ENCODE measurements around the gene APOBEC3B.

APOBEC3B gene

GRCh38 chr22:38981992-38982927 is at the start of gene APOBEC3B:
Gene APOBEC3B (plus strand): TSS chr22:38982347. CDS start chr22:38982454, 107 bp downstream.
- TF ChIP-seq RARB (CRISPR knock-in tag; IDR thresholded peaks at IDR 0.05) (no peak), POU6F1 (CRISPR knock-in tag; IDR thresholded peaks at IDR 0.05; ENCODE audit: borderline replicate concordance, low read depth) (no peak), ZFP3 (CRISPR knock-in tag; IDR thresholded peaks at IDR 0.05) (no peak), ISL1 (CRISPR knock-in tag; IDR thresholded peaks at IDR 0.05) (no peak), PPARA (CRISPR knock-in tag; IDR thresholded peaks at IDR 0.05; ENCODE audit: borderline replicate concordance) (no peak), ZC3H10 (CRISPR knock-in tag; IDR thresholded peaks at IDR 0.05) (no peak), TOX (CRISPR knock-in tag; IDR thresholded peaks at IDR 0.05; ENCODE audit: borderline replicate concordance) (no peak), CSDC2 (CRISPR knock-in tag; IDR thresholded peaks at IDR 0.05) (no peak), OSR1 (CRISPR knock-in tag; IDR thresholded peaks at IDR 0.05) (no peak), SNAI2 (CRISPR knock-in tag; IDR thresholded peaks at IDR 0.05) (no peak), TCF4 (CRISPR knock-in tag; IDR thresholded peaks at IDR 0.05; ENCODE audit: borderline replicate concordance) (no peak), ZNF8 (CRISPR knock-in tag; IDR thresholded peaks at IDR 0.05) (no peak), TSHZ2 (CRISPR knock-in tag; IDR thresholded peaks at IDR 0.05) (no peak)

GRCh38 chr22:38935023-38935422 is 47.1 kb upstream of the APOBEC3B start:
- no peak for TF ChIP-seq TCF4 (CRISPR knock-in tag; IDR thresholded peaks at IDR 0.05; ENCODE audit: borderline replicate concordance)
- TF ChIP-seq TSHZ2 (CRISPR knock-in tag; IDR thresholded peaks at IDR 0.05): no peak
- TF ChIP-seq ARNTL (CRISPR knock-in tag; IDR thresholded peaks at IDR 0.05; ENCODE audit: borderline replicate concordance, low read depth): no peak
- TF ChIP-seq POU6F1 (CRISPR knock-in tag; IDR thresholded peaks at IDR 0.05; ENCODE audit: borderline replicate concordance, low read depth): no peak
- TF ChIP-seq PPARA (CRISPR knock-in tag; IDR thresholded peaks at IDR 0.05; ENCODE audit: borderline replicate concordance): no peak
- no peak for ATAC-seq

More at GRCh38 chr22:38981992-38982927, at the start of gene APOBEC3B:
- ATAC-seq: no peak

GRCh38 chr22:38935616-38936015 is 46.5 kb upstream of the APOBEC3B start:
- ATAC-seq: no peak
- TF ChIP-seq CSDC2 (CRISPR knock-in tag; IDR thresholded peaks at IDR 0.05): no peak
- no peak for TF ChIP-seq PATZ1 (CRISPR knock-in tag; IDR thresholded peaks at IDR 0.05; ENCODE audit: borderline replicate concordance)
- TF ChIP-seq TSHZ2 (CRISPR knock-in tag; IDR thresholded peaks at IDR 0.05): no peak
- TF ChIP-seq ESRRG (CRISPR knock-in tag; IDR thresholded peaks at IDR 0.05): no peak
- TF ChIP-seq PPARA (CRISPR knock-in tag; IDR thresholded peaks at IDR 0.05; ENCODE audit: borderline replicate concordance): no peak
- no peak for TF ChIP-seq ZFP3 (CRISPR knock-in tag; IDR thresholded peaks at IDR 0.05)
- no peak for TF ChIP-seq ZNF70 (CRISPR knock-in tag; IDR thresholded peaks at IDR 0.05)
- TF ChIP-seq BACH2 (CRISPR knock-in tag; IDR thresholded peaks at IDR 0.05; ENCODE audit: borderline replicate concordance): no peak
- no peak for TF ChIP-seq CSRNP3 (CRISPR knock-in tag; IDR thresholded peaks at IDR 0.05)
